Brain pericyte (primary cell): ENCODE data around the gene OSBPL8.
"Not testable (repeated sequence)": the region's sequence is repeated elsewhere in the genome, so short reads cannot be mapped to it uniquely, and the experiment has no call there.

ENCODE experiments used
- DNase-seq: peaks from one replicate; pipeline ENCODE4 v3.0.0-alpha.2; 2012; ENCODE audit warnings: low read depth, low spot score

Gene OSBPL8

DNA sequence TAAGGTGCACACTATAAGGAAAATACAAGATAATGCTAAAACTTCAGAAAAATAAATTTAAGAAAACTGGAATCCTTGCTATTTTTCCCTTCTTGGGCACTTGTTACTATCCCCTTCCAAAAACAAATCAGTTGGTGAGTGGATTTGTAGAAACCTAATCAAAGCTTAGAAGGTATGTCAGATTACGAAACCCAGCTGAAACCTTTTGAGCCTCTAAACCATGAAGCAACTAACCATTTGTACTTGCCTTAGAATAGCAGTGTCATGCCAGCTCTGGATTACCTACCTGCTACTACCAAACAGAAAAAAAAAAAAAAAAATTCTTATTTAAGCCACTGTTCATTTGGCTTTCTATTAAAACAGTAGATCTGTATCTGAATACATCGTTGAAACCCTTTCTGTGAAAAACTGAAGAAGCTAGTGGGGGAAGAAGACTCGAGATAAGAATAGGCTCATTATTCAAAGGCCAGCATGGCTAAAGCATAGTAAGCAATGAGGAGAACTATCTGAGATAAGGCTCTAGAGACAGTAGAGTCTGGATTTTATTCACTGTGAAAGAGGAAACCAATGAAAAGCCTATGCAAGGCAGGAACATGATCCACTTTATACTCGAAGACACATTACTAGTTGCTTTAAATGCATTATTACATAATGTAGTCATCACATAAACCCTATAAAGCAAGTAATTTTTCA, 30.2 kb downstream of the OSBPL8 start:
- no peak for DNase-seq

DNA sequence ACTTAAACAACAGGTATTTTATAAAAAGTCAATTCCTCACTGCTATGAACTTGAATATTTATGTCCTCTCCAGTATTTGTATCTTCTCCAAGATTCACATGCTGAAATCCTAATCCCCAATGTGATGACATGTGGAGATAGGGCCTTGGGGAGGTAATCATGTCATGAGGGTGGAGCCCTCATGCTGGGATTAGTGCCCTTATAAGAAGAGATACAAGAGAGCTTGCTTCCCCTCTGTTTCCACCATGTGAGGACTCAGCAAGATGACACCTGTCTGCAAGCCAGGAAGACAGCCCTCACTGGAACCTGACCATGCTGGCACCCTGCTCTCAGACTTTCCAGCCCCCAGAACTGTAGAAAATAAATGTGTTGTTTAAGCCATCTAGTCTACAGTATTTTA, 36.2 kb downstream of the OSBPL8 start:
- DNase-seq: no peak

DNA sequence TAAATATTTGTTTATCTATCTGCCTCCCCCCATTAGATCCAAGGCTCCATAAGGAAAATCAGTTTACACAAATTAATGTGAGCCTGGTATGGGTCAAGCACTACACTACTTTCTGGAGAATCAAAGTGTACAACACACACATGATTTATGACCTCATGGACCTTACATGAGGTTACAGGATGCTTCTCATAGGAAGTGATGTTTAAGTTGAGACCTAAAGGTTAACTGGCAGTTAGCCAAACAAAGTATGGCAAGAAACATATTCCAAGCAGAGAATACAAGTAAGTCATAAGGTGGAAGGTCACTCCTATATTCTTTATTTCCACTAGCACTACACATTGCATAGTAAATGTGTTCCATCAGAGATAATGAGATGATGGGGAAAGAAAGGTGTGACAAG, 39.2 kb downstream of the OSBPL8 start:
- no peak for DNase-seq

GRCh38 chr12:76519538-76519937, 40.0 kb downstream of the OSBPL8 start:
- no peak for DNase-seq

GRCh38 chr12:76518699-76519098, 40.9 kb downstream of the OSBPL8 start:
- DNase-seq: no peak

GRCh38 chr12:76515271-76515670, 44.3 kb downstream of the OSBPL8 start:
- no peak for DNase-seq

DNA sequence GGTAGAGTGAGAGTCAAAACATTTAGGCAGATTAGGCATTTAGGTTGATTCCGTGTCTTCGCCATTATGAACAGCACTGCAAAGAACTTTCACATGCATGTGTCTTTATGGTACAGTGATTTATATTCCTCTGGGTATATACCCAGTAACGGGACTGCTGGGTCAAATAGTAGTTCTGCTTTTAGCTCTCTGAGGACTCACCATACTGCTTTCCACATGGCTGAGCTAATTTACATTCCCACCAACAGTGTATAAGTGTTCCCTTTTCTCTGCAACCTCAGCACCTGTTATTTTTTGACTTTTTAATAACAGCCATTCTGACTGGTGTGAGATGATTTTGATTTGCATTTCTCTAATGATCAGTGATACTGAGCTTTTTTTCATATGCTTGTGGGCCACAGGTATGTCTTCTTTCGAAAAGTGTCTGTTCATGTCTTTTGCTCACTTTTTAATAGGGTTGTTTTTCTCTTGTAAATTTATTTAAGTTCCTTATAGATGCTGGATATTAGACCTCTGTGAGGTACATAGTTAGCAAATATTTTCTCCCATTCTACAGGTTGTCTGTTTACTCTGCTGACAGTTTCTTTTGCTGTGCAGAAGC, 48.4 kb downstream of the OSBPL8 start:
- DNase-seq: not testable (repeated sequence)

- no peak for DNase-seq
Observed at GRCh38 chr12:76508128-76508980, 51.2 kb downstream of the OSBPL8 start.

DNA sequence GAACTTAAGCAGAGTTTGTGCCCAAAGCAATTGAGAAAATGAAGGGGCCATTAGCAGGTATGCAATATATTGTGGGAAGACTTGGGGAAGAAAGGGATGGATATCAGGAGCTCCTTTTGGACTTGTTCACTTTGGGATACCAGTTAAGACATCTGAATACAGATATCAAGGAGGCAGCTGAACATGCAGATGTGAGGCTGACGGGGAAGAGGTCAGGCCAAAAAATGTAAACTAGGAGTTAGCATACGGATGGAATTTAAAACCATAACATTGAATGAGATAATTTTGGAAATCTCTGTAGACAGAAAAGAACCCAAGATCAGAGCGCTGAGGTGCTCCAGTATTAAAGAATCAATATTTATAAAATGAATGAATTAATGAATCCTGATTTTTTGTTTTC, 53.4 kb downstream of the OSBPL8 start:
- DNase-seq: no peak

DNA sequence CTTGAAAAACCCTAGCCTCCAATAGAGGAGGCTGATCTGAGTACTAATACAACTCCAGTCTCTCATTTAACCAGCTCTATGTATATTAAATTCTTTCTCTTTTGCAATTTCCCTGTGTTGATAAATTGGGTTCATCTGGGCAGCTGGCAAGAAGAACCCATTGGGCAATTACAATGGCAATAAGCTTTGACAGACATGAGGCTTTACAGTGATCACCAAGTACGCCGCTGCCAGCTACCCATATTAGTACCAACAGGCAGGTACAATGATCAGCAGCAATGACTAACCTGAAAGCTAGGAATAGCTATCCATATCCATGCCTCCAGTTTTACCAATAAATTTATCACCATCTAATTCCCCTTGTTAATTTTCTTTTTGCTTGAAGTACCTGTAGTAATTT, 54.5 kb downstream of the OSBPL8 start:
- no peak for DNase-seq

DNA sequence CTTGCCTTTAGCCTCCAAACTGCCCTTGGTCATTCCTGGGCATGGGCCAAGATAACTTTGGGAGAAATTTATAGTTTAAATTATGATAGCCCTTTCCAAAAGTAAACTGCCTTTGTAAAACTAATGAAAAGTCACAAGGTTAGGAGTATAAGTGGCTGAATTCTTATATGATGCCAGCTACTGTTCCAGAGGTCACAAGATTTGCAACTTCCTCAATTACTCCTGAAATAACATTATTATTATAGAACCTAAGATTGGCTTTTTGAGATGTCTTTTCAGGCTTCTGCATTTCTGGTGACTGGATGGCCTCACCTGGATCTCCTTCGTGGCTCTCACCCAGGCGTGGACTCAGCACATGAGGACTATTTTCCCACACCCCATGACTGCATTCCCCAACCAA, 55.0 kb downstream of the OSBPL8 start:
- no peak for DNase-seq

DNA sequence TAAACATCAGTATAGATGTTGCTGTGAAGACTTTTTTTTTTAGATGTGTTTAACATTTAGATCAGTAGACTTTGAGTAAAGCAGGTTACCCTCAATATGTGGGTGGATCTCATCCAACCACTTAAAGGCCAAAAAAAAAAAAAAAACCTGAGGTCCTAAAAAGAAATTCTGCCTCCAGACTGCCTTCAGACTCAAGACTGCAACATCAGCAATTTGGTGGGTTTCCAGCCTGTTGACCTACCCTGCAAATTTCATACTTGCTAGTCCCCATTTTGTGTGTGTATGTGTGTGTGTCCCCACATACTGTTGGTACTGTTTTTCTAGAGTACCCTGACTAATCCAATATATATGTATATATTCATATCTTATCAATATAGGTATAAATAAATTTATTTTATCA, 55.6 kb downstream of the OSBPL8 start:
- DNase-seq: no peak

DNA sequence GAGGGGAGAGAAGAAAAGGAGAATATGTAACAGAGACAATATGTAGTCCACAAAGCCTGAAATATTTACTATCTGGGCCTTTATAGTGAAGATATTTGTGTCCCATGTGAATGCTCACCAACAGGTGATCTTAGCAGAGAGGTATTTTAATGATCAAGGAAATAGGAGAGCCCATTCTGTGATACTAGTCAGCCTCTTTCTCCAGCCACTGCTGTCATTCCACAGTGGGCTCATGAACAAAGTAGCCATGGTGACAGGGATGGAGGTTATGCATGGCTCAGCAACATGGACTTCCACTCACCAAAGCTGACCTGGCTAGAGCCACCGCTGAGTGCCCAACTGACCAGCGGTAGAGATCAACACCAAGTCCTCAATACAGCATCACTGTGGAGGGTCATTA, 58.2 kb downstream of the OSBPL8 start:
- no peak for DNase-seq

GRCh38 chr12:76499136-76499535, 60.4 kb downstream of the OSBPL8 start:
- DNase-seq: not testable (repeated sequence)

DNA sequence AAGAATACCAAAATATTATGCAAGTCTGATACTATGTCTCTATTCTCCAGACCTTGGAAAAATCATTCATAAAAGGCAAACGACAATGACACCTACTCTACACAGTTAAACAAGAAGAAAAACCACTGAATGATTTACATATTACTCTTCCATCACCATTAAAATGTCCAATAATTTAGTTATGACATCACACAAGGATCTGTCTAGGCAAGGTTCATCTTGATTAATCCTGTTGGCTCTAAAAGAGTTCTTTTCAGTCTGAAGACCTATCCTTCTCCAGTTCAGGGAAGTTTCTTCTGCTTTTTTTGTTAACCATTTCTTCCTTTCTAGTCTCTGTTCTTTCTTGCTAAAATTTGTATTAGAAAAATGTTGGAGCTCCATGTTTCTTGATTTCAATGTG, 64.0 kb downstream of the OSBPL8 start:
- DNase-seq: no peak

DNA sequence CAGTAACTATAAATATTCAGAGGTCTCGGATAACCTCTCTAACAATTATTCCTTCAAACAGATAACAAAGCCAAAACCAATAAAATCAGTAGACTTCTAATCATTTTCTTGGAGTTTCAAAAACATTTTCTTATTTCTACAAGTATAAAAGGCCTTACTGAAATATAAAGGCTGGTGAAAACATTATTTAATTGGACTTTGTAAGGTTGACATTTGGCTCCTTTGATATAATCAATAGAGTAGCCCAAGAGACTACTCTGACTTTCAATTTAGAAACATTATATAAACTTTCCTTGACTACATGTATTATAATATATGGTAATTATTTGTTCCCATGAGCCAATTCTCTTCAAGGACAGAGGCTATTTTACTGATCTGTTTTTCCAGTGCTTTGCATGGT, 68.3 kb downstream of the OSBPL8 start:
- no peak for DNase-seq

DNA sequence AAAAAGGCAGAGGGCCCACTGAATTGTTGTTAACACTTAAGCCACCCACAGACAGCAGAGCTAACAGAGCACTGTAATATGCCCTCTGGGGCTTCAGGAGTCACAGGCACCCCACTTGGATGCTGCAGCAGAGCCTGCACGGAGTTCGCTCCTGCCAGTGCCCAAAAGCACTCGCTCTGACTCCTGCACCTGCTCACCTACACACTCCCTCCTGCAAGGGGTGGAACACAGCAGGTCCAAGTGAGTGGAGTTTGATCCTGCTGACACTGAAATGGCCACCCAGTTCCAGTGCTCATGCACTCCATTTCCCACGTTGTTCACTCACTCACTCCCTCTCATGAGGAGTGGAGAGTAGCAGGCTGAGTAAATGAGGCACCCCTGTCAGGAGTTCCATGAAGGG, 68.8 kb downstream of the OSBPL8 start:
- no peak for DNase-seq

DNA sequence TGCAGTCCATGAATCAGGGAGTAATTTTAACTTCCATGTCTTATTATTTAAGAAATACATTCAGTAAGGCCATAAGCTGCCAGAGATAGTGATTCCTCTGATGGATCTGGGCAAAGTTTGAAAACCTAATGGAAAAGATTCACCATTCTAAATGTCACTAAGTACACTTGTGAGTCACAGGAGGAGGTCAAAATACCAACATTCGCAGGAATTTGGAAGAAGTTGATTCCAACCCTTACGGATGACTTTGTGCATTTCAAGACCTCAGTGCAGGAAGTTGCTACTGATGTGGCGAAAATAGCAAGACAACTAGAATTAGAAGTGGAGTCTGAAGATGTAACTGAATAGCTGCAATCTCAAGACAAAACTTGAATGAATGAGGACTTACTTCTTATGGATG, 69.8 kb downstream of the OSBPL8 start:
- no peak for DNase-seq

DNA sequence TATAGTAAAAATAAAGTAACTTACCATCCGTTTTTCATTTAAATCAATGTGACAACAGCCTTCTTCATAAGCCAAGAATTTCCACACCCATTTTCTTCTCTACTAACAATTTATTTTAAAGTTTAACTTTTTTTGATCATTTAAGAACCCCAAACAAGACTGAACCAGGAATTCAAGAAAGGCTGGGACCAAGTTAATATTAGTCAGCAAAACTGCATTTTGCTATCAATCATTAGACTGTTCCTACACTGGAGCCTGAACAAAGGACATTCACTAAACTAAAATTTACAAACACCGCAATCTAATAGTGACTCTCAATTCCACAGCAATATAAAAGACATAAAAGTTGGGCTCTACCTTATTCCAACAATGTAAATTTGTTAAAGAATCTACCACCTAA, 73.6 kb downstream of the OSBPL8 start:
- DNase-seq: no peak

- DNase-seq: no peak
Observed at GRCh38 chr12:76480796-76481195, 78.8 kb downstream of the OSBPL8 start.

DNA sequence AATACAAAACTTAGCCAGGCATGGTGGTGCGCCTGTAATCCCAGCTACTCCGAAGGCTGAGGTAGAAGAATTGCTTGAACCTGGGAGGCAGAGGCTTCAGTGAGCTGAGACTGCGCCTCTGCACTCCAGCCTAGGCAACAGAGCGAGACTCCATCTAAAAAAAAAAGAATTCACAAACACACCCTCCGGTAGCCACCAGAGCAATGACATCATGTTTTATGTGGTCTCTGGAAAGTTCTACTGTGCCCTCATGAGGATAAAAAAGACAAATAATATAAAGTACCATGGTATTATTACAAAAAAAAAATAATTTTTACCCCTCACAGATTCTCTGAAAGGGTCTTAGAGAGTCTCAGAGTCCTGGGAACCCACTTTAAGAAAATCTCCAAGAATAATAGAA, 81.5 kb downstream of the OSBPL8 start:
- DNase-seq: no peak

GRCh38 chr12:76472862-76473261, 86.7 kb downstream of the OSBPL8 start:
- not testable (repeated sequence) for DNase-seq

- DNase-seq: no peak
Observed at GRCh38 chr12:76471579-76471978, 88.0 kb downstream of the OSBPL8 start.
